Activated CD8-positive, alpha-beta memory T cell treated with anti-CD3 and anti-CD28 coated beads for 24 hours (primary cell): ENCODE results near the gene AGMO.

Experiments
- DNase-seq: peaks from one replicate; pipeline ENCODE4 v3.0.0-alpha.2; 2020

The AGMO gene

DNA sequence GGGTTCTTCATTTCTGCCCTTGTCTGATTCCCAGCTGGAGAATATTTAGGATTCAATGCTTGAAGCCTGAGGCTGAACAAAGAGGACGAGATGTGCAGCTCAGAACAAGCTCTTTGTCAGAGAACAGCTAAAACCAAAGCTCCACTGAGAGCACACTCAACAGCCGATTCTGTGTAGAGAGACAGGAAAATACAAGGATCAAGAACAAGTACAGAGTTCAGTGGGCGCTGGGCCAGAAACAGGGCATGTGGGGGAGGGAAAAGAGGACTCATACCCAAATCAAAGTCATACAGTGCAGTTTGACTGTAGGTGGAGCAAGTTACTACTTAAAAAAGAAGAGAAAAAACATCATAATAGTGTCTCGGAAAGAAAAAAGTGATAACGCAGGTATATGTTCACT, at the start of gene AGMO:
TSS of gene AGMO (minus strand) at position 181 of the 400 bp plus-strand sequence.
- no peak for DNase-seq

DNA sequence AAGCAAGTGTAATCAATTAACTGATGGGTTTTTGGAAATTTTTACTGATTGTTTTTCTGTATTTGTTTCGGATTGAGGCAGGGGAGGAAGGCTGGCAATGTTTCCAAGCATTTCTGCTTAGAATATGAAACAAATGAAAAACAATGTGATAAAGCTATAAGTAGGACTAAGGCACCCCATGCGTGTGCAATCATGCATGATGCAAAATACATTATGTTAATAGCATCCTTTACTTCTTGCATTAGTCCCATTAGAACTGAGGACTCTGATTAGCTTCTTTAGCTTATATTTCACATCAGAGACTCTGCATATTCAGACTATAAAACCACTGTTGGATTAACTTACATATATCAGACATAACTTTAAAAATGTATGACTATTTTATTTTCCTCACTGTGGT, 48.7 kb upstream of the AGMO start:
- no peak for DNase-seq

DNA sequence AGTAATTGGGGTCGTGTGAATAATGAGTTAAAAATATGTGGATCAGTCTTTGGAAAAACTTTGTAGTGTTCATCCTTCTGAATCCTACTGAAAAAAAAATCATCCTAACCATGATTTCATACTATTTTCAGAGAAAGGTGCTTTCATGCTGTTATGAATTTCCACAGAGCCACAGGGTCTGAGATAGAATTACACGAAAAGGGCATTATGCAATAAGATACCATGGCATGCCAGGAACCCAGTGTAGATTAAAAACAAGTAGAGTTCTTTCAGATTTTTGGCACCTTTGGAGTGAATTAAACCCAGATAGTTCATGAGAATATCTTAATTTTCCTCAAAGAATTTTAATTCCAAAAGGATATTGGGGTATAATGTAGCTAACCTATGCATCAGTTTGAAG, 47.5 kb upstream of the AGMO start:
- DNase-seq, result no peak

DNA sequence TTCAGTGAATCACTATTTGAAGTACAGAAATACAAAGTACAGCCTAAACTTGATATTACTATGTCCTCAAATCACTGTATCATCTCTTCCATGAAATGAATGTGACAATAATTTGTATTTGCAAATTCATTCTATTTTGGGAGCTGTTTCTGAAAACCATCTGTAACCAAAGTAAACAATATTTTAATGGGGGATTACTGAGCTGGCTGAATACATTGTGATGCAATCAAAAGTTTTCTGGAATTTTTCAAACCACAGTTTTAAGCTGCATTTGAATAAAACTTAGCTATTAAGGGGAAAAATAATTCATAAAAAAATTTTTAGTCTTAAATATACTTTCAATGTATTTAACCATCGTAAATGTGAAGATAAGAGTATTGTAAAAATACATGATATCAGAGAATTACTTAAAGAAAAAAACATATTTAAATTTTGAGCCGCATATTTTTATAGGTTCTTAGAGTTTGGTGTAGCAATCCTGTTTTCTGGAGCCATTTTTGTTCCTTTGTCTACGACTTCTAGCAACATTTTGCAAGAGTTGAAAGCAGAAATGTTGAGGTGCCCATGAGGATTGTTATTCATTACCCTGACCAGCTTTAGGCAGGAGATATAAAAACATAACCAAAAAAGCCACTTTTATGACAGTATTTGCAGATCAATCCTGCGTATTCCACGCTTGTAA, 45.9 kb upstream of the AGMO start:
- DNase-seq, result no peak

DNA sequence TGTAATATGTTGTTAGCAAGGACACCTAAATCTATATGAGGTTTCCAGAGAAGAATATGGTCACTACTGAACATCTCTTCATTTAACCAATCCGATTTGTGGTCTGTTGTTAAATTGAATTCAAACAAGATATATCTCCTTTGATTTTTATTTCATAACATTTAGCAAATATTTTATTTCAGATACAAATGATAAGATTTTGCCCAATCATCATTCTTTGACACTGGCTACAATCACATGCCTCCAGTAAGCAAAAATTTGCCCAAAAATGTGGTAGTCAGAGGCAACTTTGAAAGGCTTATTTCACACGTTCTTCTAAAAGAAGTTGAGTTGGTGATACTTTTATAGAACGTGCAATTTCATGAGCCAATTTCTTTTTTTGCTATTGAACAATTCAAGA, 44.7 kb upstream of the AGMO start:
- no peak for DNase-seq

DNA sequence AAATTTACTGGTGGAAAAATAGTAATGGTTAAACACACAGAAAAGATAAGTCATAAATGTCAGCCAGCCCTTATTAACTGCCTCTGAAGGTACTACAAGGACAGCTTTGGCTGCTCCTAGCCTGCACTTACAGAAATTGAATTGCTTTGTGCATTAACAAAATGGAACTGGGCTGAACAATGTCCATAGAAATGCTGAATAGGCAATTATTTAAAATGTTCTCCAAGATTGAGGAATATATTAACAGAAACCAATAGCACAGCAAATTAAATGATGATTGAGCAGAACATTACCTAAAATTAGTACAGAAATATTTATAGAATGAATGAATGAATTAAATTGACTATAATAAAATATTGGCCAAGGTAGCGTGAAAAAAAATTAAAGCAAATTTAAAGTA, 42.4 kb upstream of the AGMO start:
- no peak for DNase-seq

DNA sequence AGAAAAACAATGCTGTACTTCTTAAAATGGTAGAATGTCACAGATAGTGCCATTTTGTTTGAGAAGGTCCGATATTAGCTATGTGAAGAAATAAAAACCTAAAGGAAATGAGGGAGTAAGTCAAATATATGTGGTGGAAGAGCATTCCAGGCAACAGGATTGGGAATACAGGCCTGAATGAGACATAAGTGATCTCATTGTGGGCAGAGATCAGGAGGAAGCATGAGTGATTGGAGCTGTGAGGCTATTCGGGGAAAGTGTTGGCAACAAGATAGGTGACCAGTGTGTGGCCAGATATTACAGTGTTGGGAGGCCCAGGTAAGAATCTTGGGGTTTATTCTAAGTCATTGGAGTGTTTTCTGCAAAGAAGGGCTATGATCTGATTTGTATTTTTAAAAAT, 41.3 kb upstream of the AGMO start:
- no peak for DNase-seq

DNA sequence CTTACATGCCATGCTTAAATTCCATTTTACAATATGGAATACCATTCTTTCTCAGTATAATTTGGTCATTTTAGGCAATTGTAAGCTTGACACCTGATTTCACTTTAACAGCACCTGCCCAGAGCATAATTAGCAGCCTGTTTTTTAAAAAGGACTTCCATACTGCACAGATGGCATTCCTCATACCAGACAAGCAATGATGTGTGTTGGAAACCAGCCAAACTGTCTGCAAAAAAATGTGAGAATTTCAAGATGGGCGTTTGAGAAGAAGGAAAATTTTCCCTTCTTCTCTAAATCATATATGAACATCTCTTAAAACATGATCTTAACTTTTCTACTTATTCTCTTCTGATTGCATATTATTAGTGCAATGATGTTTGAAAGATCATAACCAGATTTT, 40.4 kb upstream of the AGMO start:
- no peak for DNase-seq

DNA sequence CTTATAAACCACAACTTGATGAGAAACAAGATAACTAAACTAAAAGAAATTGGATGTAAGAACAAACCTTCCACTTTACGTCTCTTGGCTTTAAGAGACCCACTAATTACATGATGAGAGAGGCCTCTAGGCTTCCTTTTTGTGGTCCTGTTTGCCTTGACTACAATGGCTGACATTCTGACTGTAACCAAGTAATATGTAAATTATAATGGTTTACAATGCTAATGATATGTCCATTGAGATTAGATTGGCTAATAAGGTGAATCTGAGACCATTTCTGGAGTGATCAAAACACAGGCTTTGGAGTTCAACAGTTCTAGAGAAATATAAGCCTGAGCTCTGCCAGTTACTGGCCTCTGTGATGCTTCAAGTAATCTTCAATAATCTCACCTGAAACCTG, 39.4 kb upstream of the AGMO start:
- DNase-seq, result no peak

DNA sequence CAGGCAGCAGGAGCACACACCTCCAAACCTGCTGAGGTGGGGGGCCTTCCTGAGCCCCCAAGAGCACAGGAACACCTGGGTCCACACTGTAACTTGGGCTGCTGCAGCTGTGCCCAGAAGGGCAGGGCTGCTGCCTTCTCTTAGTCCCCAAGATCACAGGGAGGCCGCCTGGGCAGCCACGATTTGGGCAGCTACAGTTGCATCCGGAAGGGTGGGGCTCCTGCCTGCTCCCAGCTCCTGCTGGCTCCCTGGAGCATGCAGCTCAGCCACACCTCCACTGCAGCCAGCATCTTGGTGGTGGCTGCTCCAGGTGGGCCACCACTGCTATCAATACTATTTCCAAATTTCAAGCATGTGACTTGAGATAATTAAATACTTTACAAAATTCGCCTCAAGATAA, 38.5 kb upstream of the AGMO start:
- no peak for DNase-seq

DNA sequence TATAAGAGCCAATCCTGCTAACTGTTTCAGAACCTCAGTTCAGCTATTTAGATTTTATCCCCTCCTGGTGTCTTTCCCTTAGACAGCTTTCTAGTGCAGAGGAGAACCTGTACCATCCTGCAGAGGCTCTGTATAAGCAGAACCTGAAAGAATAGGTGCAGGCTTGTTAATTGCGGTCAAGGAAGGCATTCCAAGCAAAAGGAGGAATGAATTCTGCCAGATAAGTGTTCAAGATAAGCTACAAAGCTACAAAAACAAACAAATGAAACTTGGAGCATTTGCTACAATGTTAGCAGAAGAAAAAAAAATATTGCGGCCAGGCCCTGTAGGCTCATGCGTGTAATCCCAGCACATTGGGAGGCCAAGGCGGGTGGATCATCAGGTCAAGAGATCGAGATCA, 32.6 kb upstream of the AGMO start:
- no peak for DNase-seq

DNA sequence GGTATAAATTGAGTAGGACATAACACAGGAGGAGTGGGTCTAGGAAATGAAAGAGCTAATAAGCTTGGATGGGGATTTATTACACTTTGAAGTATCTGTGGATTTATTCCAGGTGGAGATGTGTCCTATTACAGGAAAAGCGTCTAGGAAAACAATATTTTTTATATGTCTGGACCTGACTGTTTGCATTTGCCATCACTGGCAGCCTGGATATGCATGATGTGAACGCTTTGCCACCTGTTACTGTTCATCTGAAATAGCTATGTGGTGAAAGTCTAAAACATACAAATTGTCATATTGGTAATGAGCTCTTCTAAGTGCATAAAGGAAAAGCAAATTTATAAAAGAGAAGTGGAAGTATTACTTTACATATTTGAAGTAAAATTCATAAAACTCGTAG, 31.6 kb upstream of the AGMO start:
- DNase-seq, result no peak

DNA sequence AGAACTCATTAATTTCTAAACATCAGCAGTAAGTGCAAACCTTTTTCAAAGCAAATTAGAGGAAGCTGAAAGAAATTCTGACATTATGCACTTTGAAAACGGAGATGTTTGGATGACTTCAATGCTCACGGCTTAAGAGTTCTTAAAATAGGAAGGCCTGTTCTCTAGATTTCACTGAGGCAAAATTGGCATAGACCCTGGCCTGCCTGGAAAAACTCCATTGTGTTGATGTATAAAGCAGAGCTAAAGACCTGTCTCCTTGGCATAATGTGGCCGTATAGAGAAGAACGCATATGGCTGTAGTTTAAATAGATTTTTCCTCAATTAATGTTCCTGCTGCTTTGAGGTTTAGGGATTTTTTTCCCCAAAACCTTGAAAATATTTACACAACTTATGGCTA, 24.5 kb upstream of the AGMO start:
- DNase-seq, result no peak

DNA sequence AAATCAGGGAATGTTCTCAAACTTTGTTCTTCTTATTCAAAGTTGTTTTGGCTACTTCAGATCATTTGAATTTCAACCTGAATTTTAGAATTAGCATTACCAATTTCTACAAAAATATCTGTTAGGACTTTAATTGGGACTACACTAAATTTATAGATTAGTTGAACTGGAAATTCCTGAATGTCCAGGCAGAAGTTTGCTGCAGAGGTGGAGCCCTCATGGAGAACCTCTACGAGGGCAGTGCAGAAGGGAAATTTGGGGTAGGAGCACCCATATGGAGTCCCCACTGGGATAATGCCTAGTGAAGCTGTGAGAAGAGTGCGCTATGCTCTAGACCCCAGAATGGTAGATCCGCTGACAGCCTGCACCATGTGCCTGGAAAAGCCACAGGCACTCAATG, 22.8 kb upstream of the AGMO start:
- no peak for DNase-seq

DNA sequence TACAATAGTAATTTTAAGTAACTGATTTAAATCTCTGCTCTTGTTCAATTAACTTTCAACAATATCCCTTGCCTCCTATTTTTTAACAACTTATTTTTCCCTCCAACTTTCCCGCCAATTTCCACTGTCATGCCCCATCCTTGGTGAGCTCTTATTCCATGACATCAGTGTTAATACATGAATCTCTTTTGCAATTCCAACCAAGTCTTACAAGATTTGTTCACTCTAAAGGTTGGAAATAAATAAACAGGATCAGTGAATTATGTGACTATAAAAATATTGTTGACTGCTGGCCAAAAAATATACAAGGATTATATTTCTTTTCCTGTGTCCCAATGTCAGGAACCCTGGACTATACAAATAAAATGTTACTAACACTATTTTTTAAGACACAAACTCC, 21.0 kb upstream of the AGMO start:
- DNase-seq, result no peak

DNA sequence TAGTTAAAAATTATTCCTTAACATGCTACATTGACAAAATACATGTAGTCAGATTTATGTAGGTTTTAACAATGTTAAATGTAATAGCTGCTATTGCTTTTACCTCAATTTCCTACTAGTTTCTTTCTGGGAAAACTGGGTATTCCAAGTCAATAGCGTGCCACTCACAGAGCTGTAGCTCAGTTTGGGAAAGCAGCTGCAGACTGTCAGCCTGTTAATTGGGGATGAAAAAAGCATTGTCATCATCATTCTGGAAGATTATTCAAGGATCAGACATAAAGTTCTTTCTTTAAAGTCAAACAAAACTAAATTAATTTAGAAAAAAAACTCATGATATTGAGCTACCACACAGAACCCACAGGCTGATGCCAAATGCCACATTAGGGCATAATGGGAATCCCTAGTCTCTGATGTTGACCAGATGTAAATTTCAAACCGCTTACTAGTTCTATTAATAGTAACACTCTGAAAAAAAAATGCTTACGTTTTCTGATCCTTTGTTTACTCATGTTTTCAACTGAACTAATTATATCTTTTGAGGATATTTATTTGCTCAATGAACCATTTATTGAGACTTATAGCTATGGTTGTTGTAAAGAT, 19.6 kb upstream of the AGMO start:
- DNase-seq, result no peak

DNA sequence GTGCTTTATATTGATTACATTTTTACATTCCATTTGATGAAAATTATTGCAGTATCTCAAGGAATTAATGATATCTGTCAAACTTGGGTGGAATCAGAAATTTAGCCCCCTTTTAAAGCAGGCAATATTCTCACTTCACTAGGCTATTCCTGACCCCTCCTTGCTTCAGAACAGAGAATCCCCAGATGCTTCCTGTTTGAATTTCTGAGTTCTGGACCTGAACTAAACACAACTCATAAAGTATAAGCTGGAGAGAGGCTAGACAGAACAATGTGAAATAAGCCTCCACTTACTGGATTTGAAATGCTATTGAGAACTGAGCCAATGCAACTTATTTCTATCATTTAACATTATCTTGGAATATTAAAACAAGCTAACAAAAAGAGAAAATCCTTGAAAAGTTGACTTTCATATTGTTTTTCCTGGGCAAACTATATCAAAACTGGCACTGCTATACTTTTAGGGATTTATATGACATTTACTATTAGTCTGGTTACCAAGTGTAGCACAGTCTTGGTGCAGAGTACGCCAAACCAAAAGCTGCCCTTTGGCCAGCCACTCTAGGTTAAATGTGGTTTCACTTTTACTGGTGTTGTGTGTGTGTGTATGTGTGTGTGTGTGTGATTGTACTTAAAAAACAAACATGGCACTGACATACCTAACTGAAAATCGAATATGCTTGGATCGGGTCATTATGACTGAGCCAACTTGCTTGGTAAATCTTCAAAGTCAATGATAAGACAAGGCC, 19.0 kb upstream of the AGMO start:
- no peak for DNase-seq

DNA sequence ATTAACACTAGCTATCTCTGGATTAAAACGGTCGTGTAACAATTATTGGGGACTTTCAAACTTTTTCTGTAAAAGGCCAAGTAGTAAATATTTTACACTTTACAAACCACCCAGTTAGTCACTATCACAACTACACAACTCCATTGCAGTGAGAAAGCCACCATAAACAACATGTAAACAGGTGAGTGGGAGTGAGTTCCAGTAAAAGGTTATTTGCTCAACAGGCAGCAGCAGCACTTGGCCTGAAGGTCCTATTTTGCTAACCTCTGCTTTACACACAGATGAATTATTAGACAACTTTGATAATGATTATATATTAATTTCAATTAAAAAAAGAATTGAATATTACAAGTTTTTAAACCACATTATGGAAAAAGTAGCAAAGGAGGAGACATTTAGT, 15.8 kb upstream of the AGMO start:
- no peak for DNase-seq

DNA sequence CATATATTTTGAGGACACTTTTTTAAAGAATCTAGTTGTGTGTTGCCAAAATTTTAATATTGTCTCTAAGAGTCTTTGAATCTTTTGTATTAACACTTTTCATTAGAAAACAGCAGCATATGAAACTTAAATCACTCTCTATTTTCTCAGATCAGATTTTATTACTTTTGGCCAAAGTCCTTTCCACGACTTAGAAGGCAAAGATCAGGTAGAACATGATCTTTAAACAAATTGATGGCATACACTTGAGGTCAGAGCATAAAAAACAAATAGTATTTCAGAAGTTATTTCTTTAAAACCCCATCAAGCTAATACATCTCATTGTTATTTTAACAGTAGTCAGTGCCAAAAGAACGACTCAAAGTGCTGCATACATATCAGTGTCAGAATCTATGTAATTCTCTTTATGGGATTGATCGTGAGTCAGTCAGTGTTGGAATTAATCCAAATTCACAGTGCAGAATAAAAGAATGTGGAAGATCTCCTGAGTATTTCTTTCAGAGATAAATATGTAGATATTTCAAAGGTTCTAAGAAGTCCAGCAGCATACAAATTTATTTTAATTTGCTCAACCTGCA, 9.6 kb upstream of the AGMO start:
- no peak for DNase-seq

DNA sequence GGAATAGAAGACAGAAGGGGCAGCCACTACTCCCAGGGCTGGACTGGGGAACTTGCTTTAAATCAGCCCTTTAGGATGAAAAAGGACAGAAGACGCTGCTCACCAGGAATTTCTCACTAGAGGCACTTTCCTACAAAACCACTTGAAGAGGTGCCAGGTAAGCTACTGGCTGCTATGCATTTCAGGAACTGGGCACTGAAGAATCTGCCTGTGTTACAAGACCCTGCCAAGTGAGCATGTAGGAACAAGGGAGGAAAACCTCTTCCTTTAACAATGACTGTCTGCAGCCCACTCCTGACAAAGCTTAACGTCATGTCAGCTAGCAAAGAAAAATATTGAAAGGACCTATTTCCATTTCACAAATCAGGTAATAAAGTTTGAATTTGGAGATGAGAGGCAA, 5.8 kb upstream of the AGMO start:
- no peak for DNase-seq

DNA sequence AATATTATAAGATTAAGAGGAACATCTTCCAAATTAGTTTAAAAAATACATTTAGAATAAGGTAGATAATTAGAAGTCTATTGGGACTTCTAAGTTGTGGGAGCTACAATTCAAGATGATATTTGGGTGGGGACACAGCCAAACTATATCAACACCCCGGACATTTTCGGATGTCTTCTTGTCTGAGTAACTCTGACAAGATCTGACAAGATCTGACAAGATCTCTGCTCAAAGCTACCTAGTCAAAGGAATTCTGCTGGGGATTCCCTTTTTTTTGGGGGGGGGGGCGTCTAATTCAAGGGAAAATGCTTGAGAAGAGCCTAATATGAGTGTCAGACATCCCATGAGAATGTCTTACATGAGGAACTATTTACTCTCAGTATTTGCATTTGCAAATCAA, 5.2 kb upstream of the AGMO start:
- no peak for DNase-seq

DNA sequence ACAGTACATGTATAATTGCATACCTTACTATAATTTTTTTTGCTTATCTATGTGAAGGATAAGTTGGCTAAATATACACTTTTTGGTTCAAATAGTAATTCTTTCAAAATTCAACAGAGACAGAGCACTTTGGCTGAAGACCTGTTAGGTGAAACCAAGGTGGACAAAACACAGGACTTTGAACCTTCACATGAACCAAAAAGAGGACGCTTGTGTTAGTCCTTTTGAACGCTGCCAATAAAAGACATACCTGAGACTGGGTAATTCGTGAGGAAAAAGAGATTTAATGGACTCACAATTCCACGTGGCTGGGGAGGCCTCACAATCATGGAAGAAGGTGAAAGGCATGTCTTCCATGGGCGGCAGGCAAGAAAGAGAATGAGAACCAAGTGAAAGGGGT, 4.7 kb upstream of the AGMO start:
- no peak for DNase-seq

DNA sequence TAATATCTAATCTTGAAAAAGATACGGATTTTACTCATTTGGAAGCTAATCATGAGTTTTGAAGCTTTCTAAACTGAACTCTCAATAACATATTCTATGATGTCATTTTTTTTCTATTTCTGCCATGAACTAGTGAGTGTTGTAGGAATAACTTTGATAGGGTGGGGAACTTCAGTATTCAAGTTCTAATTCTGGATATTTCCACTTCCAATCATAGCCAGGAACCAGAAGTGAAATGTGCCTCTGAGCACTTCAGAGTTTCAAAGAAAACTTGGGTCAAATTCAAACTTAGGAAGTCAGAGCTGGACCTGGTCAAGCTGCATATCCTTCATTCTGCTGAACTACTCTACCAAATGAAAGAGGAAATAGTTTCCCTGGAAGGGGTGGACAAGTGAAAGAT, 847 bp downstream of the AGMO start:
- DNase-seq, result no peak

DNA sequence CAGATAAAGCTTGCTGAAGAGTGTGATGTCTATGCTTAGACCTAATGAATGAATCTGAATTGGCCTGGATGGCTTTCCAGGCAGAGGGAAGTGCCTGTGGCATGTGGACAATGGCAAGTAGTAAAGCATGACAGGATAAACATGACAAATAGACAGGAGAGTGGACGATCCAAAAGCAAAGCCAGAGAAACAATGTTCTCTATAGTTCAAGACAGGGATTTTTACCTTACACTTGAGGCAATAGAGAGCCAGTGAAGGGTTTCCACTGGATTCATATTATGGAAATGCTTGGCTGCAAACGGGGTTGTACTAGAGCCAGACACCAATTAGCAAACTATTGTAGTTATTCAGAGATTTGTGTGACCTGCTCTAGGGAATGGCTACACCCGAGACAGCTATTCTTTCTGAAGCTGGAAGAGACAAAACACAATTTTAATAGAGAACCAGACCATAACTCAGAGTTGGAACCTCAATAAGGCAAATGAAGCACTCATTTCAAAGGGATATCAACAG, 2.3 kb downstream of the AGMO start:
- DNase-seq, result no peak
